Measurements from ENCODE around the gene PTPN18.

GRCh38 chr2:130347220-130347925 lies 8.5 kb upstream of the PTPN18 start:
- TF ChIP-seq SIN3A (IDR thresholded peaks at IDR 0.05; ENCODE audit: borderline replicate concordance, insufficient read depth, low read length) (no peak), TAF1 (IDR thresholded peaks at IDR 0.05; ENCODE audit: borderline replicate concordance, insufficient read depth, low read length) (no peak), POLR2AphosphoS5 (IDR thresholded peaks at IDR 0.05; ENCODE audit: low read depth, low read length) (no peak)

Data from PFSK-1 (cell line).